ENCODE data around the gene EMILIN1.

The EMILIN1 gene

GRCh38 chr2:27050281-27050995, 28.0 kb upstream of the EMILIN1 start:
- TF ChIP-seq CTCF (IDR thresholded peaks at IDR 0.05; ENCODE audit: low read depth, low read length): peak; percentile 44
- peak; percentile 93 for DNase-seq (ENCODE audit: extremely low read depth, low read depth)

- peak; percentile 84 for DNase-seq (ENCODE audit: extremely low read depth, low read depth)
- no peak for TF ChIP-seq CTCF (IDR thresholded peaks at IDR 0.05; ENCODE audit: low read depth, low read length)
These were observed 27.2 kb upstream of the EMILIN1 start, which contains the start of gene AGBL5 for GRCh38 chr2:27050996-27051901. Gene AGBL5 (plus strand): TSS chr2:27051668. CDS start chr2:27052959, 1,291 bp downstream.

DNA sequence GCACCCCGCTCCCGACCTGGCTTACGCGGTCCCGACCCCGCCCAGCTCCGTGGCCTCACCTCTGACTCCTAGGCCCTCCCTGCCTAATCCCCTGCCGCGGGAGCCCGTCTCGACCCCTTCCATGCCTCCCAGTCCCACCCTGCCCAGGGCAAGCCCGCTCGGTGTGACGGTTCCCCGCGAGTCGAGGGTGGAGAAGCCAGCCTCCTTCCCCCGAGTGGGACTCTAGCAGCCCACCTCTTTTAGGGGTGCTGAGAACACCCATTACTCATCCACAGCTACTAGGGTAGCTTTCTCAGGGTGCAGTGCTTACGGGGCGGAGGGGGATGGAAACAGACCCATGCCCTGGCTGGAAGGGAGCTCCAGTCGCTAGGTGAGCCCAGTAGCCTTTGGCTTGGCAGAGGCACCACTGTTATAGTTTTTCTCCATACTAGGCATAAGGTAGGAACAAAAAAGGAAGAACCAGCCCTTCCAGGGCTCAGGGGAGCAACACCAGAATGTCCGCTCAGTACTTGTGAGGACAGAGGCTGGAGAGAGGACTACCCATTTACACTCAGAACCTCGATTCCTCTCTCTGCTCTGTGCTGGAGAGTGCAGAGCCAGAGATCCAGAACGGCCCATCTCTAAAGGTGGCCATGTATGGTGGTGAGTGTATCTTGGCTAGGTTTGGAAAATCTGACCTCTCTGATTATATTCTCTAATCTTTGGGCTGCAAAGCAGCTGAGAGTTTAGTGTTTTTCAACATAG, 26.3 kb upstream of the EMILIN1 start:
- TF ChIP-seq CTCF (IDR thresholded peaks at IDR 0.05; ENCODE audit: low read depth, low read length): no peak
- DNase-seq (ENCODE audit: extremely low read depth, low read depth): no peak

GRCh38 chr2:27053321-27053720, 25.1 kb upstream of the EMILIN1 start:
- no peak for TF ChIP-seq CTCF (IDR thresholded peaks at IDR 0.05; ENCODE audit: low read depth, low read length)

DNA sequence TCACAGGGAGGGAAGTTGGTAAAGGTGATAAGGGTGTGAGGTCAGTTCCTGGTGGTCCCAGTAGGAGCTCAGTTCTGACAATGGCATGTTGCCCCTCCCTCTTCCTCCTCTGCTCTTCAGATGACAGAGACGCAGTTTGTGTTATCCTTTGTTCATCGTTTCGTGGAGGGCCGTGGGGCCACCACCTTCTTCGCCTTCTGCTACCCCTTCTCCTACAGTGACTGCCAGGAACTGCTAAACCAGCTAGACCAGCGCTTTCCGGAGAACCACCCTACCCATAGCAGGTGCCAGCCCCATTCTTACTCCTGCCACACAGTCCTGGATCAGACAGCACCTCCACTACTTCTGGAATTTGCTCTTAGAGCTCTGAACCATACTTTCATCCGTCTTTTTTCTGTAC, 24.6 kb upstream of the EMILIN1 start:
- no peak for TF ChIP-seq CTCF (IDR thresholded peaks at IDR 0.05; ENCODE audit: low read depth, low read length)
- DNase-seq (ENCODE audit: extremely low read depth, low read depth): no peak

More at GRCh38 chr2:27053321-27053720, 25.1 kb upstream of the EMILIN1 start:
- DNase-seq (ENCODE audit: extremely low read depth, low read depth): no peak

DNA sequence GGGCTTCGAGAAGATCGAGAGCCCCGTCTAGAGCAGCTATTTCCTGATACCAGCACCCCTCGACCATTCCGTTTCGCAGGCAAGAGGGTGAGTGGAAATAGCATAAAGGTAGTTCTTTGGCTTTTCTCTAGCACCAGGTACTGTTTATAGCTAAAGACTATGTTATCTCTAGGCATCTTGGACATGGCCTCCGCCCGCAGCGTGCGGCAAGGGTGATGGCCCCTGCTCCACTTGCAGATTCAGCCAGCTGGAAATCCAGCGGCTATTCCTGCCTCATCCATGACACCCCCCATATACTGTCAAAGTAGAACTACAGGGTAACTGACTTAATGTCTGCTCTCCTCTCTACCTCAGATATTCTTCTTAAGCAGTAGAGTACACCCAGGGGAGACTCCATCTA, 23.7 kb upstream of the EMILIN1 start:
- no peak for DNase-seq (ENCODE audit: extremely low read depth, low read depth)
- no peak for TF ChIP-seq CTCF (IDR thresholded peaks at IDR 0.05; ENCODE audit: low read depth, low read length)
